Thoracic aorta (tissue), 2 donors: ENCODE measurements around the gene SGPL1. TPM values are rescaled to one million over a fixed set of nuclear protein-coding genes. Genes with fewer than 3 reads are reported as not detected.

Experiments used
- ATAC-seq: fragments of 150-250 bp; one replicate; pipeline ENCODE4 v1.8.0; 2017; ENCODE audit warnings: low read depth; ENCODE audit not compliant: insufficient number of reproducible peaks, low FRiP score
- DNase-seq: peaks from one replicate; pipeline ENCODE4 v3.0.0-alpha.2; 2020; ENCODE audit warnings: low spot score
- H3K27ac ChIP-seq, 2 donors: fragments of 200-600 bp; sonication (generic); 1 replicate in 1 of 2; 2 replicates in 1 of 2; pipeline ENCODE4 v1.5.1; 2016; ENCODE audit warnings: mild to moderate bottlenecking in 2 of 2, moderate library complexity in 2 of 2
- H3K27me3 ChIP-seq: fragments of 200-600 bp; sonication (generic); replicated peaks from 2 replicates; pipeline ENCODE4 v1.6.0; 2016; ENCODE audit warnings: mild to moderate bottlenecking; ENCODE audit not compliant: insufficient read depth
- H3K36me3 ChIP-seq: fragments of 200-600 bp; sonication (generic); one replicate; pipeline ENCODE4 v1.5.1; 2016
- H3K4me1 ChIP-seq, 2 donors: fragments of 200-600 bp; sonication (generic); 1 replicate in 1 of 2; 2 replicates in 1 of 2; pipeline versions ENCODE4 v1.5.1 to v1.6.0; 2016; ENCODE audit warnings: low read depth in 2 of 2, mild to moderate bottlenecking in 1 of 2; ENCODE audit not compliant: control insufficient read depth in 1 of 2
- H3K4me3 ChIP-seq: fragments of 200-600 bp; sonication (generic); 2 replicates; pipeline ENCODE4 v1.5.1; 2016; ENCODE audit warnings: mild to moderate bottlenecking
- H3K9me3 ChIP-seq: fragments of 200-600 bp; sonication (generic); 2 replicates; pipeline ENCODE4 v1.5.1; 2016
- total RNA-seq, 2 donors: library from RNA; depleted of rRNA; stranded (reverse); fragments of >200 nt; gene quantifications; one replicate each; pipeline versions ENCODE4 v1.1.0 to v1.2.3, GENCODE V29; 2016
- TF ChIP-seq, protein P1 (sequence below): fragments of 200-600 bp; sonication (generic); IDR thresholded peaks from one replicate; pipeline ENCODE4 v1.5.1; 2019; ENCODE audit warnings: antibody characterized with exemption

SGPL1 gene
- total RNA-seq, 2 donors from 2014 or later: 15.0 to 26.0 TPM

GRCh38 chr10:70786799-70787415 lies 28.8 kb upstream of the SGPL1 start:
- Histone ChIP-seq H3K4me3 (no peak overlapping the region), H3K36me3 (no peaks in the 10 kb centered on the region), H3K9me3 (no peaks in the 10 kb centered on the region), H3K27ac (no peak overlapping the region), H3K4me1 (no peaks in the 10 kb centered on the region), H3K27me3 (no peaks in the 10 kb centered on the region)
- ATAC-seq: no peak
- TF ChIP-seq, protein P1, sequence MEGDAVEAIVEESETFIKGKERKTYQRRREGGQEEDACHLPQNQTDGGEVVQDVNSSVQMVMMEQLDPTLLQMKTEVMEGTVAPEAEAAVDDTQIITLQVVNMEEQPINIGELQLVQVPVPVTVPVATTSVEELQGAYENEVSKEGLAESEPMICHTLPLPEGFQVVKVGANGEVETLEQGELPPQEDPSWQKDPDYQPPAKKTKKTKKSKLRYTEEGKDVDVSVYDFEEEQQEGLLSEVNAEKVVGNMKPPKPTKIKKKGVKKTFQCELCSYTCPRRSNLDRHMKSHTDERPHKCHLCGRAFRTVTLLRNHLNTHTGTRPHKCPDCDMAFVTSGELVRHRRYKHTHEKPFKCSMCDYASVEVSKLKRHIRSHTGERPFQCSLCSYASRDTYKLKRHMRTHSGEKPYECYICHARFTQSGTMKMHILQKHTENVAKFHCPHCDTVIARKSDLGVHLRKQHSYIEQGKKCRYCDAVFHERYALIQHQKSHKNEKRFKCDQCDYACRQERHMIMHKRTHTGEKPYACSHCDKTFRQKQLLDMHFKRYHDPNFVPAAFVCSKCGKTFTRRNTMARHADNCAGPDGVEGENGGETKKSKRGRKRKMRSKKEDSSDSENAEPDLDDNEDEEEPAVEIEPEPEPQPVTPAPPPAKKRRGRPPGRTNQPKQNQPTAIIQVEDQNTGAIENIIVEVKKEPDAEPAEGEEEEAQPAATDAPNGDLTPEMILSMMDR: no peak
- no peak for DNase-seq

DNA sequence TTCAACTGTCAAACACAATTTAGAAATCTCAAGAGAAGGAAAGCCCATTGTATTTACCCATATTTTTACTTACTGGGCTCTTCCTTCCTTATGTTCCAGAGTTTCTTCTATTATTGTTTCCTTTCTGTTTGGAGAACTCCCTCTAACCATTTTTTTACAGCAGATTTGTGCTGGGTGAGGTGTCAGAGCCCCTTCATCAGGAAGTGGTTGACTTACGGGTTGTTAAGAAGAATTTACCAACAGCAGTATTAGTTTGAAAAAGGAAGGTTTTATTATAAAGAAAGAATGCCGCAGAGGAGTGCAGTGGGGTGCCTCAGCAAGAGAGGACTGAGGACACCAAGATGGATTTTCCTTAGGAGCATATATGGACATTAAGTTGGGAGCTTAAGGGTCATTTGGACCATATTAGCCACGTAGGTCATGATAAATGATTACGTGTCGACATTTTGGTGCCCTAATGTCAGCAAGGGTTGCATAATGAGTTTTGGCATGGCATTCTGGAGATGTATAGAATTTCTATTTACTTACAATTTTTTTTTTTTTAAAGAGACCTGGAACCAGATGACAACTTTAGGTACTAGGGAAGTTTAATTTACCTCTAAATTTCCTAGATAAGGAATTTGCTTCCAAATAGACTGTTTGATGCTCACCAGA lies 24.2 kb upstream of the SGPL1 start:
- H3K27me3 ChIP-seq: no peaks in the 10 kb centered on the region
- no peak overlapping the region for H3K4me3 ChIP-seq
- no peaks in the 10 kb centered on the region for H3K4me1 ChIP-seq
- no peaks in the 10 kb centered on the region for H3K36me3 ChIP-seq
- no peaks in the 10 kb centered on the region for H3K9me3 ChIP-seq
- DNase-seq: no peak
- TF ChIP-seq, protein P1: no peak
- H3K27ac ChIP-seq: no peak overlapping the region
- no peak for ATAC-seq

DNA sequence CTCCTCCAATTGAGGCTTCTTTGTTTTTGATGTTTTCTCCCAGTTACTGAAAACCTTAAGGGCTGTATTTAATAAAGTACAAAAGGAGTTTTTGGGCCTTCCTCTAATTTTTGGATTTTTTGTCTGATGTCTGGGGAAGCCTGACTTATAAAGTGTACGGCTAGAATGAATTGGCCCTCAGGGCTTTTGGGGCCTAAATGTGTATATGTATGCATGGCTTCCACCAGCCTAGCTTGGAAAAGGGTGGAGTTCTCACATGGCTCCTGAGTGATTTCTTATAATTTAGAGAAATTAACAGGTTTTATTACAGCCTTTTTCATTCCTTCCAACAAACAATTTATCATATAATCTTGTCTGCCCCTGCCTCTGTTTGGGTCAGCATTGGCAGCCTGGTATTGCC lies 20.1 kb upstream of the SGPL1 start:
- Histone ChIP-seq H3K4me1 (no peaks in the 10 kb centered on the region), H3K9me3 (no peaks in the 10 kb centered on the region), H3K27me3 (no peaks in the 10 kb centered on the region), H3K27ac (no peak overlapping the region), H3K36me3 (no peaks in the 10 kb centered on the region), H3K4me3 (no peak overlapping the region)
- TF ChIP-seq, protein P1: no peak
- DNase-seq: no peak
- no peak for ATAC-seq

DNA sequence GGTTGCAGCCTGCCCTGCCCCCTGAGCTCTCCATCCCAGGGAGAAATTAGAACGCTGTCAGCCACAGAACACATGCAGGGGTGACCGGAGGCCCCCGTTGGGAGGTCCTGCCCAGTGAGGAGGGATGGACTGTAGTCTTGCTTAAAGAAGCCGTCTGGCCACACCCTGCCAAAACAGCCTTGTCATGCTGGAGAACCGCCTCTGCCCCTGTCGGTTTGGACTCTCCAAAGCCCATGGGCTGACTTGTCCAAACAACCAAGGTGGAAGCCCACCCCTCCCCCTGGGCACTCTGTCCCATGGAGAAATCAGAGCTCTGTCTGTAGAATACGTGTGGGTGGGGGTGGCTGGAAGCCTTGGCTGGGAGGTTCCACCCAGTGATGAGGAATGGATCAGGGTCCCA lies 17.9 kb upstream of the SGPL1 start:
- TF ChIP-seq, protein P1: no peak
- Histone ChIP-seq H3K4me3 (no peak overlapping the region), H3K9me3 (no peaks in the 10 kb centered on the region), H3K27ac (no peak overlapping the region), H3K36me3 (no peaks in the 10 kb centered on the region), H3K27me3 (no peaks in the 10 kb centered on the region), H3K4me1 (no peaks in the 10 kb centered on the region)
- ATAC-seq (no peak), DNase-seq (no peak)

GRCh38 chr10:70799124-70799523 lies 16.6 kb upstream of the SGPL1 start:
- no peaks in the 10 kb centered on the region for H3K9me3 ChIP-seq
- H3K4me1 ChIP-seq: no peaks in the 10 kb centered on the region
- H3K36me3 ChIP-seq: no peaks in the 10 kb centered on the region
- DNase-seq: no peak
- H3K4me3 ChIP-seq: no peak overlapping the region
- no peak for ATAC-seq
- TF ChIP-seq, protein P1: no peak
- H3K27ac ChIP-seq: no peak overlapping the region
- H3K27me3 ChIP-seq: no peaks in the 10 kb centered on the region
